Fibroblast of skin of scalp (primary cell): ENCODE results near the gene REXO4.

Experiments
- DNase-seq: peaks from one replicate; pipeline ENCODE4 v3.0.0-alpha.2; 2013

REXO4 gene

DNA sequence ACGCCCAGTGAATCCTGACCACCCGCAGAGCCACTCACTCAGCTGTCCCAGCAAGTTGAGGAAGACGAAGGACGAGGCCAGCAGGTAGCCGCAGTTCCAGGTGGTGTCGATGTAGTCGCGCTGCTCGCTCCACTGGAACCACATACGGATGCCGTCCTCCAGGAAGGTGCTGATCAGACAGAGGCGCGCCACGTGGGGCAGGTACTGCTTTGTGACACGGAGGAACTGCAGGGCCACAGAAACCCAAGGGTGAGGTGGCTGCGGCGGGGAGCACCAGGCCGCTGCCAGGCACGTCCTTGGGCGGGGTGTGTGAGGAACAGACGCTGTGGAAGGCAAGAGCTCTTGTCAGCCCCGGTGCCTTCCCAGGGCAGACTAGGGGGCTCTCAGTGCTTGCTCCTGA lies 50.6 kb downstream of the REXO4 start:
- no peak for DNase-seq

DNA sequence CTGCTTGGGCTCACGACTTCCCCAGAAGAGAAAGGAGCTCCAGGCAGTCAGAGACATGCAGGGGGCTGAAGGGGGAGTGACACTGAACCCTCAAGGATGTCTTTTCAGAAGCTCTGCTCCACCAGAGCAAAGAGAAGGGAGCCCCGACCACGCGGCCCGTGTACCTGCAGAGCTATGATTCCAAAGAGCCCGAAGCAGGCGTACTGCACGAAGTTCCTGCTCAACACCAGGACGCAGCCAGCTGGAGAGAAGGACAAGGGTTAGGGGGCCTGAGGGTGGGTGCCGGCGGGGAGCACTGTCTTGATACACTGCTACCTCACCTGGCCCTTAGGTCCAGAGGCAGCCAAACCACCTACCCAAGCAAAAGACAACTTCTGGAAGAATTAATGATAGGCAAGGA lies 51.4 kb downstream of the REXO4 start:
- DNase-seq, result no peak

DNA sequence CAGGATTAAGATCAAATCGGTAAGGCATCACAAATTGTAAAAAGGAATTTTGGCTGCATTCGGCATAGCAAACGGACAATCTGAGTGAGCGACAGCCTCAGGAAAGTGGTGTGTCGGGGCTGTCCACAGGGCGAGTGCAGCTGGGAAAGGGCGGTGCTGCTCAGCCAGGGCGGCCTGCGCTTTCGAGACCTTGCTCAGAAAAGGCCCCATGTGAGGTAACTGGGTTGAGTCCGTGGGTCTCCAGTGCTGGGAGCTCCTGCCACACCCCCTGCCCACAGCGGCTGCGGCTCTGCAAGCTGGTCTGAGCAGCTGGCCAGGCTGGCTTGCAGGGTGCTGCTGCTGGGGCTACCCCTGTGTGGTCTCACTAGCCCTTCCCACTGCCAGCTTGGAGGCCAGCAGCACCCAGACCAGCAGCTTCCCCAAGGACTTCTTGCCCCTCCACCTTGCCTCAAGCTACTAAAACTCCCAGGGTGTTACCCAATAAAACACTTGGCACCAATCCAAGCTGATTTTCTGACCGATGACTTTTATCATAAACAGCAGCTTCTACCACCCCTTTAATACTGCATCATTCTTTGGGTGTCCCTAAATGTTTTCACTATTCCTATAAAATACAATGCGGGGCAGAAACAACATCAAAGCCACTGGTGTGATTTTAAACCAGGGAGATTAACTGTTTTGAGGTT lies 55.3 kb downstream of the REXO4 start:
- DNase-seq, result no peak

DNA sequence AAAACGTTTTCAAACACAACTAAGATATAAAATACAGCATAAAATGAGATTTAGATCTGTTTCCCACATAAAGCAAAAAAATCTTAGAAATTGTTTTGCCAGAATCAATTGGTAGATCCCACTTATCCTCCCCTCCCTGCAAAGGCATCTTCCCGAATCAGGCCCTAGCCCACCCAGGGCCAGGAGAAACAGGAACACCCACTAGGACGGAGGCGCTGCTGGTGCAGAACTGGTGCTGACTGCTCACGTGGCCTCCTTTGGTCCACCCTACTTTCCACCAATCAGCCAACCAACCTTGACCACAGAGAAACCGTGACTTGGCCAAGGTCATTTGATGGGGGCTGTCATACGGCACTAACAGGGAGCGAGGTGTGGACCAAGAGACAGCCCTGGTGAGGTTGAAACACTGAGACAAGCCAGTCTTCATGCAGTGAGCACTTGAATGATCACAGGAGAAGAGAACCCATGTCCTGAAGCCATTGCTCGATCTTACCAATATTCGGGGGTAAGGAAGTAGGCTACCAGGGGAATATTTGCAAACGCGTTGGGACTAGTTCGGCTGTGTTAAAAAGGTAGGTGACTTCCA lies 56.2 kb downstream of the REXO4 start:
- no peak for DNase-seq

DNA sequence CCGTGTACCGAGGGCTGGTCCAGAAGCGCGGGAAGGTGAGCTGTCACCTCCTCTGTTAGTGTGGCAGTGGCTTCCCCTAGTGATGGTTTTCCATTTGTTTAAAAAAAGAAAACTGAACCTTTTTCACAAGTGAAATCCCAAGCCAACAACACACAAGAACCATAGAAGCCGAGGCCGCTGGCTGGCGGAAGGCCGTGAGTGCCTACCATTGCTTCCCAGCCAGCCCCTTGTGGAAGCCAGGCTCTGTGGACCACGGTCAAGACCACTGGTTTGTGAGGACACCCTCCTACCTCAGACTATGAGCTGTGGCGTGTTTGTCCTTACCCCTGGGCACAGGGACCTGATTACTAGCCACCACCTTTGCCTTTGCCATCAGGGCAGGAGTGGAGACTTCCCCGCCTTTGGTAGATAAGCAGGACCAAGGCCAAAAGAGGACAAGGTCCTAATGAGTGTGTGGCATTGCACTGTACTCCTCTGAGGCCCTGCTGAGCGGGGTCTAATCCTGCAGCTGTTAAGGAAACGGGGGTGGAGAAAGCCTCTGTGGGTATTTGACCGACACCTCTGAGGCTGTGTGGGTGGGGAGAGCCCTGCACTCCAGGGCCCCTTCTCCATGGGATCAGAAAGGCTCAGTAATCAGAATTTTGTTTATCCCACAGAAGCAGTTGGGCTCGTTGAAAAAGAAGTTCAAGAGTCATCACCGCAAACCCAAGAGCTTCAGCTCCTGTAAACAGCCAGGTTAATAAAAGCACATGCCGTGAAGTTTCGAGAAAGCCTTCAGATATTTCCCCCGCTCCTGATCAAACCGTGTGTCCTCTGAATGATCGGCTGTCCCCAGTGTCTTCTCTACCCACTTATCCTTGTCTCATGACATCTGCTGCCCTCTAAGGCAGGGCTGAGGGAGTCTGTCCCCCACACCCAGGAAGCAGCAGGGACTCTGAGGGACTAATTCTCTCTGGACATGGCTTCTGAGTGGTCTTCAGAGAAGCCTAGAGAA lies 57.1 kb downstream of the REXO4 start:
- DNase-seq, result no peak

DNA sequence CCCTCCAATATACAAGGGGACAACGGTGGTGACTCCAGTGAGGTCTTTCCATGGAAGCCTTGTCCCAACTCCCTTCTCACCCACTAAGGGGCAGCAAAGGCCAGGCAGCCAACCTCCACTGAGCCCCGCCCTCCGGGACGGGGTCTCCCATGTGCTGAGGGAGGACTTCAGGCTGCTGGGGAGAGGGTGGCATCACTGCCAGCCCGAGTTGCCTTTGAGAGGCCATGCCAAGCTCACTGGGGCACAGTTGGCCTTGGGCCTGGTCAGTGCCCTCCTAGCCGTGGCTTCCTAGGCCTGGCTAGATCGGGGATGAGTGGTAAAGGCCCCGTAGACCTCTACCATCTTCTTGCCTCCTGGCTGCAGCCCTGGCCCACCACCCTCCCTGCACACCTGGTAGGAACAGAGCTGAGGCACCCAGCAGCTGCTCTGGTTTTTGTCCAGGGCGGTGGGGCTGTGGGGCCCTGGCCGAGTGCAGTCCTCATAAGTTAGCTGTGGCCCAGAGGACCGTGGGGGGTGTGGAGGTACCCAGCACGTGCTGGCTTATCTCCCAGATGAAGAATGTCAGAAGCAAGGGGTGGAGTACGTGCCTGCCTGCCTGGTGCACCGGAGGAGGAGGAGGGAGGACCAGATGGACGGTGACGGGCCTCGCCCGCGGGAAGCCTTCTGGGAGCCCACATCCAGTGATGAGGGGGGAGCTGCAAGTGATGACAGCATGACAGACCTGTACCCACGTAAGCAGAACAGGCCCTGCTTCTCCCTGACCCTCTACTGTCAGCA lies 58.2 kb downstream of the REXO4 start:
- peak; percentile 31 for DNase-seq

DNA sequence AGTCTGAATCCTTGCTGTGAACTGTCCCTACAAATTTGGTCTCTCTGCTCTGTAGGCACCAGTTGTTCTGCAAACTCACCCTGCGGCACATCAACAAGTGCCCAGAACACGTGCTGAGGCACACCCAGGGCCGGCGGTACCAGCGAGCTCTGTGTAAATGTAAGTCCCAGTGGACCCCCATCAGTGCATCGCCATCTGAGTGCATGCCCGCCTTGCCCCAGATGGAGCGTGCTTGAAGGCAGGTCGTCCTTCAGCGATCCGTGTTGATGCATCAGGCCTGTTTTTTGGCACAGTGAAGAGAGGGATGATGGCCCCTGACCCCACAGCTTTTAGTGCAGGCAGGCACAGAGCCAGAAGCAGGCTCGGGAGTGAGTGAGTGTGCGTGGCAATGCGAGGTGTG lies 60.2 kb downstream of the REXO4 start:
- no peak for DNase-seq

DNA sequence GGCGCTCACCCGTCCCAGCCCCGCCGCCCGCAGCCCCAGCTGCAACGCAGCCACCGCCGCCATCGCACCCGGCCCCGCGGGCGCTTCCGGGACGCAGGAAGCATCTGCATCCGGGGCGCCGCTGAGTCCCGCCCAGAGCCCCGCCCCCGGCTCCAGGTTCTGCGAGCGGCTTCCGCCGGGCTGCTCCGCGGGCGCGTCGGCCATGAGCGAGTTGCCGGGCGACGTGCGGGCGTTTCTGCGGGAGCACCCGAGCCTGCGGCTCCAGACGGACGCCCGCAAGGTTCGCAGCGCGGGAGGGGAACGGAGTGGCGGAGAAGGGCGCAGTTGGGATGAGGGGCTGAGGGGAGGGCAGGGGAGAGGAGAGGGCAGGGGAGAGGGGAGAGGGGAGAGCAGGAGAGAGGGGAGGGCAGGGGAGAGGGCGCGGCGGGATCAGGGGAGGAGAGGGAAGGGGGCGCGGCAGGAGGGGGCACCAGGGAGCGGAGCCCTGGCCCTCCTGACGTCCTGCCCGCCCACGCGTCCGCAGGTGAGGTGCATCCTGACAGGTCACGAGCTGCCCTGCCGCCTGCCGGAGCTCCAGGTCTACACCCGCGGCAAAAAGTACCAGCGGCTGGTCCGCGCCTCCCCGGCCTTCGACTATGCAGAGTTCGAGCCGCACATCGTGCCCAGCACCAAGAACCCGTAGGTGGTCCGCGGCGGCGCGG lies 61.3 kb downstream of the REXO4 start, which contains the start of the genes SURF1 and SURF2:
Gene SURF1, minus strand, starts transcription at position 97 of the 701 bp plus-strand sequence. Its CDS starts 34 bp downstream, at position 63.
Gene SURF2, plus strand, starts transcription at position 160 of the 701 bp plus-strand sequence. Its CDS starts 43 bp downstream, at position 203.
- DNase-seq, result peak; percentile 79
